IPS-11a (cell line): ENCODE measurements around the gene KCNJ4.
"Not testable (repeated sequence)": the region's sequence is repeated elsewhere in the genome, so short reads cannot be mapped to it uniquely, and the experiment has no call there.

Experiments used
- H3K4me3 ChIP-seq: one replicate; pipeline ENCODE4 v1.5.1; 2013; ENCODE audit warnings: low read depth, low read length, control low read depth

KCNJ4 gene

DNA sequence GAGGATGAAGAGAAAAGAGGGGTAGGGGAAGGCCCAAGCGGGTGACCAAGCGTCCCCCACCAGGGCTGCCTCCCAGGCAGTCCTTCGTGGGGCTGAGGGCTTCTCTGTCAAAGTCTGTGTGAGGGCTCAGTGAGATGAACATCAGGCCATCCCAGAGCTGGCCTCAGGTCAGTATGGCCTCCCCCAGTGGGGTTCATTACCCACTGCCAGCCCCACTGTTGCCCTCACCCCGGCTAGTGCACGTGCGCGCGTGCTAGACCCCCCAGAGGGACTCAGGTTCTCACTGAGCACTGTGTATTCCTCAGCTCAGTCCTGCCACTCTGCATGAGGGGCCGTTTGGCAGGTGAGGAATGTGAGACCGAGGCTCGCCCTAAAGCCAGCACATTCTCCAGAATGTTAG is 16.2 kb upstream of the KCNJ4 start:
- H3K4me3 ChIP-seq = no peak overlapping the region

DNA sequence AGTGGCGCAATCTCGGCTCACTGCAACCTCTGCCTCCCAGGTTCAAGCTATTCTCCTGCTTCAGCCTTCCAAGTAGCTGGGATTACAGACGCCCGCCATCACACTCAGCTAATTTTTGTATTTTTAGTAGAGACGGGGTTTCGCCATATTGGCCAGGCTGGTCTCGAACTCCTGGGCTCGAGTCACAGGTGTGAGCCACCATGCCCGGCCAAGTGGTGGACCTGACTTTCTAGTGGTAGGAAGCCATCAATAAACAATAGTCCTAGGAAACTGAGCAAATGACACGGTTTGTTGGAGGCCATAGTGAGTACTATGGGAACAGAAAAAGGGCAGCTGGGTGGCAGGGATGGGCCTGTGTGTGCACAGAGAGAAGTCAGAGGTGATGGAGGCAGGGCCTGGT is 15.2 kb upstream of the KCNJ4 start:
- not testable (repeated sequence) for H3K4me3 ChIP-seq

DNA sequence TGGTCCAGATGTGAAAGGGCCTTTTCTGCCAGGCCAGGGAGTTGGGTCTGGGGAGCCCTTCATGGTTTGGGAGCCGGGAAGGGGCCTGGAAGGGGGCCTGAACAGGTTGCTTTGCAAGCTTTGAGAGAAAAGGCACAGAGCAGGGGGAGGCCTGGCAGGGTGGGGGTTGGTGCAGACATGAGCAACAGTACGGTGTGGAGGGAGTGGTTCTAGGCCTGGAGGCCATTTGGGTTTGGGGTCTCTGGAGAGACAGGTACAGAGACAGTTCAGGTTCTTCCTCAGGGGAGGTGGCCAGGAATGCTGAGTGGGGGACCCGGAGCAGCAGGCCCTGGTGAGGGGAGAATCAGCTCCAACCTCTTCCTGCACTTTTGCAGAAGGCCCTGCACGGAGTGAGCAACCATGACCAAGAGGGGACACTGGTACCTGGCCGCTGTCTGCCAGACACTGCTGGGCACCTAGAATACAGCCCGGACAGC is 14.3 kb upstream of the KCNJ4 start:
- H3K4me3 ChIP-seq = no peak overlapping the region

DNA sequence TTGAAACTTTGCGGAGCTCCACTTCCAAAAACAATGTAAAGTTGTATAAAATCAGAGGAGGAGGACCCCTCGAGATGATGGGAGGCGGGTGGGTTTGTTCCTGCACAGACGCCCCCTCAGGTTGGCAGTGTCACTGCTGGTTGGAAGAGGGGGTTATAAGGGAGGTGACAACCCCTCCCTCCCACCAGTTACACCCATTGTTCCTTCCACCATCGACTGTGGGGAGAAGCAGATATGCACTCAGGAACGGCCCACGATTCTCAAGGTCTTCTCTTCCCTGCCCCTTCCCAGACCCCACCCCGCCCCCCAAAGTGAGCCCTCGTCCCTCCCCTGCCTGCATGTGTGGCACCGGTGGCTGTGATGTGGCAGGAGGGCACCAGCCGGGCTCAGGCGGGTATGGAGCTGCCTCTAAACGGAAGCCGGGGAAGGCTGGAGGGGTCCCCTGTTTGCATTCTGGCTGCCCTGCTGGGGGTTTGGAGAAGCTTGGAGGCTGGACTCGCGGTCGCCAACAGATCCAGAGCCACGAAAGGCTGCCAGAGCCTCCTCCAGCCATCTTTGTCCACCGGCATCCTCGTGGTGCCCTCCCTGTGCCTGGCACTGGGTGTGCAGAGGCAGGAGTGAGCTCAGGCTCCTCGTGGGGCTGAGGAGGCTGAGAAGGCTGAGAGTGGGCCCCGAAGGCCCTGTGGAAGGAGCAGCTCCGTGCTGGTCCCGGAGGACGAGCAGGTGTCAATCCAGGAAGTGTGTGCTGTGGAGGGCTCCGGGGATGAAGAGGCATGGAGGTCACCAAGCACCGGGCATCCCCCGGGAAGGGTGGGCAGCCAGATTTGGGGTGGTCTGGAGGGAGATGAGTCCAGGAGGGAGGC is 13.7 kb upstream of the KCNJ4 start:
- peak overlapping the region; percentile 41 for H3K4me3 ChIP-seq

DNA sequence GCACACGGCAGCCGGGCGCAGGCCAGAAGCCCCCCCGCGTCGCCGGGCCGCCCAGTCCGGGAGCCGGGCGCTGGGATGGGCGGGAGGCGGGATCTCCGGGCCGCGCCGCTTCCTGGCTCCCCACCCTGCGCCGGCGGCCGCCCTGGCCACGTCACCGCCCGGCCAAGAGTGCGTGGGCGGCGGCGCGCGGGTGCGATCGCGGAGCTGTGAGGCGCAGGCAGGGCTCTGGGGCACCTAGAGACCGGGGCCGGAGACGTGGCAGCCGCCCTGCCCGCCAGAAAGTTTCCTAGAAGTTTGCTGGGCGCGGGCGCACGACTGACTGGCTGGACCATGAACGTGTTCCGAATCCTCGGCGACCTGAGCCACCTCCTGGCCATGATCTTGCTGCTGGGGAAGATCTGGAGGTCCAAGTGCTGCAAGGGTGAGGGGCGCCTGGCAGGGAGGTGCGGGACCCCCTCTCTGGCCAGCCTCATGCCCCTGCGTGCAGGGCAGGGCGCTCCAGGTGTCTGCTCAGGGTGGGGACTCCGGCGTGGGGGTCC is 13.0 kb upstream of the KCNJ4 start, which contains the start of gene KDELR3:
KDELR3 (plus strand) TSS at position 193 of the 539 bp plus-strand sequence; CDS start at position 331, 138 bp downstream.
- H3K4me3 ChIP-seq = peak within 1 kb of the TSS; percentile 41

DNA sequence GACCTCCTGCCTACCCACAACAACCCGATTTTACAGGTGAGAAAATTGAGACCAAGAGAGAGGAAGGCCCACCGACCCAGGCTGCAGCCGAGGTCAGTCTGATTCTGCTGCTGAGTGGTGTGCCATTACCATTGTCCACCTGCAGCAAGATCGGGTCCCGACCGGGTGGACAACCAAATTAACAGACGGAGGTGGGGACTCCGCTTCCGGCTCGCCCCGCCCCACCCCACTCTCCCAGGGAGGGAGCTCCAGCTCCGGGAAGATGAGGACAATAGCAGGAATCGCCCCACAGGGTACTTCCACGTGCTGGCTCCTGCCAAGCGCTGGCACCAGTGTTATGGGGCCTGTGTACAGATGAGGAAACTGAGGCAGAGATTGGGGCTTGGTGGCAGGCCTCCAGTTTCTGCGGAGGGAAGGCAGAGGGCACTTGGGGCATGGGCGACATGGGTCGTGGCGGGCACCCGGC is 12.5 kb upstream of the KCNJ4 start:
- peak overlapping the region; percentile 41 for H3K4me3 ChIP-seq

DNA sequence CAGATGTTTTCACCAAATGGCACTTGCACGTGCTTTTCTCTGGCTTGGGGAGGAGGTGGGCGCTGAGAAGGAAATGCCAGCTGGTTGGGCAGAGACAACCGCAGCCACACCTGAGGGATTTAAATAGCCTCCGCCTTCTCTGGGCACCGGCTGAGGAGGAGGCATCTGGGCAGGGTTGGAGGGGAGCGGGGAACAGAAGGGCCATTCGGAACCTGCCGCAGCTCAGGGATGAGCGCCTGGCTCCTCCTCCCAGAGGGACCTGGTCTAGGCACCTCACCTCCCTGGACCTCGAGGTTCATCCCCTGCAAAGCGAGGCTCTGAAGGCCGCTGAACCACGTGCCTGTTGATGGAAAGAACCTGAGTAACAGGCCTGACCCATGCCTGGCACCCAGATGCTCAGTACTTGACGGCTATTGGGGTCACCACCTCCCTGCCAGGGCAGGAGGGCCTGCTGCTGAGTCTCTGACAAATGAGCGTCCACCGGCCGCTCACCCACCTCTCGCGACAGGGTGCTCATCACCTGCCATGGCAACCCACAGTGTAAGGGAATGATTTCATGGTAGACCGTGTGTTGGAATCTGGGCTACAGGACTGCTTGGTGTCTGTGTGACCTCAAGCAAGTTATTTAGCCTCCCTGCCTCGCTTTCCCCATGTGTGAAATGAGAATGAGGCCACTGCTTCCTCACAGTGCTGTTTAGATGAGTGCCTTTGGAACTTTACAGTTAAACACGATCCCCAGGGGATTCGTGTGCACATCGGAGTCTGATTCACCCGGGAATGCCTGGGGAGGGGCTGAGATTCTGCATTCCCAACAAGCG is 10.9 kb upstream of the KCNJ4 start:
- H3K4me3 ChIP-seq = no peak overlapping the region

DNA sequence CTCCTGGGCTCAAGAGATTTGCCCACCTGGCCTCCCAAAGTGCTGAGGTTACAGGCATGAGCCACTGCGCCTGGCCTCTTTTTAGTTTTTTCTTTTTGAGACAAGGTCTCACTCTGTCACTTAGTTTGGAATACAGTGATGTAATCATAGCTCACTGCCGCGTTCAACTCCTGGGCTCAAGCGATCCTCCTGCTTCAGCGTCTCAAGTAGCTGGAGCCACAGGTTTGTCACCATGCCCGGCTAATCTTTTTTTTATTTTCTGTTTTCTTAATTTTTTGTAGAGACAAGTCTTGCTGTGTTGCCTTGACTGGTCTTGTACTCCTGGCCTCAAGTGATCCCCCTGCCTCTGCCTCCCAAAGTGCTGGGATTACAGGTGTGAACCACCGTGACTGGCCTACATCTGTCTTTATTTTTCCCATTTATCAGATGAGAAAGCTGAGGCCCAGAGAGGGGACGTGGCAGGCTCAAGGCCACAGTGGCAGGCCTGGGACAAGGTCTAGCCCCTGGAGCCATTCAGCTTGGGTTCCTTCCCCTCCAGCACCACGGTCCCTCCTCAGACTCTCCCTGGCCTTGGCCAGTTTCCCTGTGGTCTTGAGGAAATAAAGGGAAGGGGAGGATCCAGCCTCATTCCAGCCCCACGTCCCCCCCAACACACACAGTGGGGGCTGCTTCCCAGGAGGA is 10.1 kb upstream of the KCNJ4 start:
- no peak overlapping the region for H3K4me3 ChIP-seq

DNA sequence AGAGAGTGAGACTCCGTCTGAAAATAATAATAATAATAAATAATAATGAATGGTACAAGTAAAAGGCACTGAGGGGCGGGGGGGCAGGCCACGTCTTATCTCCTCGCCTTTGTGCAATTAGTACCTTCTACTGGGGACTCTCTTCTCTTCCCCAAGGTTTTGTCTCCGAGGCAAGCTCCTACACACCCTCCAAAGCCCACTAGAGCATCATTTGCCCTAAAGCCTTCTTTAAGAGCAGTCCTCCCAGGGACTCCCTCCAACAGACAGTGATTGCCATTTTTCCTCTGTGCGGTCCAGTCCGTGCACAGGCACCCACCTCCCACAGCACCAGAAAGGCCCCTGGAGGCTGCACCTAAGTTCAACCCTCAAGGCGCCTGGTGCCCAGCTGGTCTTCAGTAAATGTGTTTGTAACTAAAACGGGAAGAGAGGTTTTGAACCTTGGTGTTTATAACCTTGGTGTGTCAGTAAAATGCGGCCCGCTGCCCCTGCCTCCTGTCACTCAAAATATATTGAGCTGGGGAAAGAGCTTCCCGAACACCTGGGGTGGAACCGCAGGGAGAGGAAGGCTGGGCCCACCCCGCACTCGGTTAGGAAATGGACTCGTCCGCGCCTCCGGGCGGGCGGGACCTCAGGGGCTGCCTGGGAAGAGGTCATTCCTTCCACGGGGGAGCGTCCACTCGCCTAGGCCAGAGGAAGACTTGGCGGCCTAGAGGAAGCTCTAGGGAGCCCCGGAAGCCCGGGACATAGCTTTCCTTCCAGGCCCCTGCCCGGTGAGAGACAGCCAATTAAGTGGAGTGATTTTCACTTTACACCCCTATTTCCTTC is 8.2 kb upstream of the KCNJ4 start:
- H3K4me3 ChIP-seq = no peak overlapping the region

DNA sequence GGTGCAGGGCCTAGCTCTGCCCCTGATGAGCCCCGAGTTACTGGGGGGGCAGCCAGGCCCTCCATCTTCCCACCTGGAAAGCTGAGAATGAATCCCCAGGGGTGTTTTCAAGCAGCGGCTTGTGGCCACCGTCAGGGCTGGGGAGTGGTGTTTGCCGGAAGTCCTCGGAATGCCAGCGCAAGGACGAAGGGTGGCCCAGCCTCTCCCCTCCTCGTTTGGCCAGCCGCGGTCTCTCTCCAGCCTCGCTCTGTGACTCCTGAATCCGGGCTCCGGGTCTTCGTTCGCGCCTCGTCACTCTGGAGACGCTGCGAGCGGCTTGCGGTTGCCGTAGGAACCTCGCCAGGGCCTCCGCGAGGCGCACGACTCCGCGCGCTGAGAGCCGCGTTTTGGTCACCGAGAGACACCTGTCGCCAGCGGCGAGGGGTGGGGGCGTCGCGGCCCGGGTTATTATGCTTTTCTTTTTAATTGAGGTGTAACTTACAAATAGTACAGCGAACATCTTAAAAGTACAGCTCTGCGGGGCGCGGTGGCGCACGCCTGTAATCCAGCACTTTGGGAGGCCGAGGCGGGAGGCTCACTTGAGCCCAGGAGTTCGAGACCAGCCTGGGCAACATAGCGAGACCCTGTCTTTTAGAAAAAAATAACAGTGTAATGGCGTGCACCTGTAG is 6.5 kb upstream of the KCNJ4 start:
- no peak overlapping the region for H3K4me3 ChIP-seq

DNA sequence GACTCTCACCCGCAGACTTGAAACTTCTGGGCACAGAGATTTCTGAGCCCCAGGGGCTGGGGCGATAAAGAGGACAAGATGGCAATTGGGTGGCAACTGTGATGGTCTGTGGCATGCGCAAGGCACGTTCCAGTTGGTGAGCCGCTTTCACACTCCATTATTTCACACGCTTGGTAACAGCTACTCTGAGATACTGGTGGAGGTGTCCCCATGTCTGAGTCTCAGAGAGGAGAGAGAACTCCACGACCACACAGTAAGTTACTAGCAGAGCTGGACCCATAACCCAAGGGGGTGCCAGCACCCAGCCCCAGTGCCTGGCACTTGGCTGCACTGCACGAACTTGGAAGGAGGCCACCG is 6.0 kb upstream of the KCNJ4 start:
- no peak overlapping the region for H3K4me3 ChIP-seq

DNA sequence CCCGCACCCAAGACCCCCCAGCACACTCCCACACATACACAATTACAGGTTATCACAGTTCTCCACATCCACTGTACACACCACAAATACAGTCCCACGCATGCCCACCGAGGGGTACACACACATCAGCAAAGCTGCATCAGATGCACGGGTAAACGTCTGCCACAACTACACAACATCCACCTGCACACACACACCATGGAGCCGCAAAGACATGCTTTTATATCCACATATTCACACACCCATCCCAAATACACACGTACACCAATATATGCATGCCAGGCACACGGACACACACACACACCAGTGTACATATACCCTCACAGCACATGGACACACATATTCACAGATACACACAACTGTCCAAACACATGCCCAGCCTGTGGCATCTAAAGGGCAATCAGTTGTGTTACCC is 5.4 kb upstream of the KCNJ4 start:
- H3K4me3 ChIP-seq = no peak overlapping the region

DNA sequence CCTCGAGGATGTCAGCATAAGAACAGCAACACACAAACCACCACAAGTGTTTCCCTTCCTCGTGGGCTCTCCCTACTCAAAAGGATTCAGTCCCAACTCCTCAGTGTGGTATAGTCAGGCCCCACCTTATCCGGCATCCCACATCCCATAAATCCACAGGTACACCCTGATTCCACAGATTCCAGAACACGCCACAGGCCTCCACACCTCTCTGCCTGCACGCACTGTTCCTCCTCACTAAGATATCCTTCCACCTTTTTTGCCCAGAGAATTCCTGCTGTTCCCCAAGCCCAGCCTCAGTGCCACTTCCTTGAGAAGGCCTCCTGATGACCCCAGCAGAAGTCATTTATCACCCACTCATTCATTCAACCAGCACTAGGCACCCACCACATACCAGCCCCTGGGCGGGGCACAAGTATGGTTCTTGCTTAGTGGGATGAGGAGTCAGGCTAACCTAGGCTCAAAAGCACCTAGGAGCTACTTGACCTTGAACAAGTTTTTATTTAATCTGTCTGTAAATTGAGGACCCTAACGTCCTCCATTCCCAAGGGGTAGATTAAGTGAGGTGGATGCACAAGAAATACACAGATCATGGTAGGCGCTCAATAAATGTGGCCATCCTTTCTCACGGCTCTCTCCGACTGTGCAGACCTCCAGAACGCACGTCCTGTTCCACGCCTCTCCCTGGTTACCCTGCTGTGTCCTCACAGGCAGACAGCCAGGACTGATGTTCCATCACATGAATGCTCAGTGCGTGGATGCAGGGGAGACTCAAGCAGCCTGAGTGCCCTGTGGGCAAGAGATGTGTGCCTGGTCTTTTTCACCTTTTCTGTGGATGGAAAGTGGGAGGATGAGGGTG is 2.1 kb upstream of the KCNJ4 start:
- H3K4me3 ChIP-seq = no peak overlapping the region

DNA sequence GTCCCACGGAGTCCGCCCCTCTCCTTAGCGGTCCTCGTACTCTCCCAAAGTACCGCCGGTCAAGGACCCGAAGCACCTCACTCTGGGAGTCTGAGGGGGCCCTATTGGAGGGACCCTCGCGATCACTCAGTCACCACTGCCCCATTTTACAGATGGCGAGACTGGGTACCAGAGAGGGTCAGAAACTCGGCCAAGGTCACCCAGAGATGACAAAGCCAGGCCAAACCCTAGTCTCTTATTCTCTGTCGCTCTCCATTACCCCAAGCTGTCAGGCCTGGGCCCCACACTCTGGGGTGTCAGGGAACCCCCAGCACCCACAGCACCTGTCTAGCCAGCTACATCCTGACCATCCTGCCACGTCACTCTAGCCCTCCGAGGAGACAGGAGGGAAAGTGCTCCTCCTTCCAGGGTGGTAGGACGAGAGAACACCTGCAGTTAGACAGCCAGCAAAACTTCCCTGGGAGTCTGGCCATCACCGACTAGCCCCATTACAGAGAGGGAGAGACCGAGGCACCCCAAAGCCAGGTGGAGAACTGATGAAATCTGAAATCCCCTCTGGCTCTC is 1.4 kb upstream of the KCNJ4 start:
- peak overlapping the region; percentile 17 for H3K4me3 ChIP-seq

DNA sequence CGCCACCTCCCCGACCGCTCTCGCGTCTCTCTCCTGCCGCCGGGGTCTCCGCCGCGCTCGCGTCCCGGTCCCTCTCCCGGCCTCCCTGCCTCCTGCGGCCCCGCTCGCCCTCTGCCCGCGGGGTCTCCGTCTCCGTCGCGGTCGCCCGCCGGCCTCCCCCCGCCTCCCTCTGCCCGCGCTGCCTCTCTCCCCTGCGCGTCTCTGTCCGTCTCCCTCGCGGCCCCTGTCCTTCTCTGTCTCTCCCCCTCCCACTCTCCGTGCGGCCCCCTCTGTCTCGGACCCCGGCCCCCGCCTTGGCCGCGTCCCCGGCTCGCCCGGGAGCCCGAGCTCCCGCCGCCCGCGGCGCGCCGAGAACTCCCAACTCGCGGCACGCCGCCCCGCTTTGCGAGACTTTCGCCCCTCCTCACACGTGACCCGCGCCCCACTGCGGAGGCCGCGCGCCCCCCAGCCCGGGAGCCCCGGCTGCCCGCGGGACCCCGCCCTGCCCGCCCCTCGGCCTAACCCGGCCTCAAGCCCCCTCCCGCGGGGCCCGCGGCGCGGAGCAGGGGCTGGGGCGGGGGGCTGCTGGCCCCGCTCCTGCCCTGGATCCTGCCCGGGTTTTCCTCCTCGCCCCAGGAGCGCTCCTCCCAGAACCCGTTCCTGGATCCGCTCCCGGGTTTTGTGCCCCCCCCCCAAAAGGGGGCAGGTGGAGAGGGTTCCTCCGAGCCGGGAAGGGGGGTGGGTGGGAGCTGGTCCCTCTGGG is 702 bp upstream of the KCNJ4 start:
- H3K4me3 ChIP-seq = peak overlapping the region; percentile 17

DNA sequence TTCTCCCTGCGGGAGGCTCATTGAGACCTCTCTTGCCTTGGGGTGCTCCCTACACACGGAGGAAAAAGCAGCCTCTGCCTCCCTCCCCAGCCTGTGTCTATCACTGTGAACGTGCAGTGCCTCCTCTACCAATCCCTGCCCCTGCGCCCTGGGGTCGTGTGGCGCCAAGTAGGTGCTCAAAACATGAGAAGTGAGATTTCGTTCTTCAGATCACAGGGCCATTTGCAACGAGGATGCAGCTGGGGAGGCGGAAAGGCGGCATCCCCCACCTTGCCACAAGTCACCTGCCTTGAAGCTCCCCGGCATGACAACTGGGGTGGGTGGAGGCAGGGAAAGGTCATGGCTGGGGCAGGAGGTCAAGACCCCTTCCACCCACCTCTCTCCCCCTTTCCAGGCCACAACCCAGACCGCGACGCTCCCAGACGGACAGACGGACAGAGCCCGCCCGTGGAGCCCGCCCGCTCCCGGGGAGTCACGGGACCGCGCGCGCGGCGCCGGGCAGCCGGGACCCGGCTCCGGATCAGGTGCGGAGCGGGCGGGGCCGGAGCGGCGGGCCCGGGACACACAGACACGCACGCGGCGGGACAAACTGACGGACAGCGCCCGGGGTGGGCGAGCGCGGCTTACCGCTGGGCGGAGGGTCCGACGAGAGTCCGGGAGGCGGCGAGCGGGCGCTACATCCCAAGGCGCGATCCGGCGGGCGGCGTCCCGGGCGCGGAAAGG is 485 bp downstream of the KCNJ4 start:
- peak overlapping the region; percentile 33 for H3K4me3 ChIP-seq

DNA sequence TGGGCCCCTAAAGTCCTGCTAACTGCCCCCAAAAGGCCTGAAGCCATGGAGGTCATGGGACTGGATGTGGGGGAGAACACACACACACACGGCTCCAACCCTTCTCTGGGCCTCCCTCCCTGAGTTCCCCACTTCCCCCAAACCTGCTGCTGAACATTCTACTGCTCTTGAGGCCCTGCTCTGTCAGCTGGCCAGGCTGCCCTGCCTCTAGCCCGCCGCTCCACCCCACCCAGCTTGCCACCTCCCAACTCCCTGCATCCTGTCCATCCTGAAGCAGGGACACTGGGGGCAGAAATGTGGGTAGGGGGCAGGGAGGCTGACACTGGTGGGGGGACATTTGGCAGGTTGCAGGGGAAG is 1.0 kb downstream of the KCNJ4 start:
- H3K4me3 ChIP-seq = no peak overlapping the region
